ENCODE results near the gene NEO1. TPM values are rescaled to one million over a fixed set of nuclear protein-coding genes. Genes with fewer than 3 reads are reported as not detected.
A peak's percentile ranks its signal among the peaks of the same experiment; 100 is the strongest.

NEO1 gene
- total RNA-seq, 2 donors from 2014 or later, result 5.2 to 5.3 TPM

DNA sequence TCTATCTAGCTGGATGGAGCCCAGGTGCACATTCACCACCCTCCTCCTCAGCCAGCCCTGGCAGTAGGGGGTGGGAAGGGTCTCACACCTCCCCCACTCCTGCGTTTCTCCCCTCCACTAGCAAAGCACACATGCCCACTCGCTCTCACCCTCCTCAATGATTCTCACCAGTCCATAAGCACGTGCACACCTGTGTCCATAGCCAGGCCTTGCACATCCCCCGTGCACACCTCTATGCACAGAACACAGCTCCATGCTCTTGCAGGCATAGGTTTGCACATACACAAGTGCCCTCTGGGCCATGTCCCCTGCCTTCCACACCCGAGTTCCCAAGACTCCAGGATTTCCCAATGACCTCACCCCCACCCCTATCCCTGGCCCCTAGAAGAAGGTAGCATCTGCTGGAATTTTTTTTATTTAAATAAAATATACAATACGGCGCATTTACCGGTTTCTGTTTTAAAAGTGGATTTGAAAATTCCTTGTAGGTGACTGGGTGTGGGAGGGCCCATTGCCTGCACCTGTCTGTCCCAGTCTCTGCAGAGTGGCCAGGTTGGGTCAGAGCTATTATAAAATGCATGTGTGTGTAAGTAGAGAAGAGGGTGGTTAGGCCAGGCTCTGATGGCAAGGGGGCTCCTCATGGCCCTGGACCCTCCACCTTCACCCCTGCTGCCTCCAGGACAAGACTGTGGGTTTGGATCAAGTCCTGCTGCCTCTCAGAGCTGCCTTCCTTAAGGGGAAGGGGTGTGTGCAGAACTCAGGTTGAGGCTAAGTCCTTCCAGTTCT lies 267.4 kb downstream of the NEO1 start:
- ATAC-seq (no peak), DNase-seq (ENCODE audit: low spot score in 2 of 2) (no peak)
- H3K9me3 Mint-ChIP-seq, result no peaks in the 10 kb centered on the region
- H3K36me3 Mint-ChIP-seq, result no peaks in the 10 kb centered on the region
- H3K27ac Mint-ChIP-seq, result no peak overlapping the region

GRCh38 chr15:73320619-73321180 lies 268.4 kb downstream of the NEO1 start:
- H3K9me3 Mint-ChIP-seq, result no peaks in the 10 kb centered on the region

DNA sequence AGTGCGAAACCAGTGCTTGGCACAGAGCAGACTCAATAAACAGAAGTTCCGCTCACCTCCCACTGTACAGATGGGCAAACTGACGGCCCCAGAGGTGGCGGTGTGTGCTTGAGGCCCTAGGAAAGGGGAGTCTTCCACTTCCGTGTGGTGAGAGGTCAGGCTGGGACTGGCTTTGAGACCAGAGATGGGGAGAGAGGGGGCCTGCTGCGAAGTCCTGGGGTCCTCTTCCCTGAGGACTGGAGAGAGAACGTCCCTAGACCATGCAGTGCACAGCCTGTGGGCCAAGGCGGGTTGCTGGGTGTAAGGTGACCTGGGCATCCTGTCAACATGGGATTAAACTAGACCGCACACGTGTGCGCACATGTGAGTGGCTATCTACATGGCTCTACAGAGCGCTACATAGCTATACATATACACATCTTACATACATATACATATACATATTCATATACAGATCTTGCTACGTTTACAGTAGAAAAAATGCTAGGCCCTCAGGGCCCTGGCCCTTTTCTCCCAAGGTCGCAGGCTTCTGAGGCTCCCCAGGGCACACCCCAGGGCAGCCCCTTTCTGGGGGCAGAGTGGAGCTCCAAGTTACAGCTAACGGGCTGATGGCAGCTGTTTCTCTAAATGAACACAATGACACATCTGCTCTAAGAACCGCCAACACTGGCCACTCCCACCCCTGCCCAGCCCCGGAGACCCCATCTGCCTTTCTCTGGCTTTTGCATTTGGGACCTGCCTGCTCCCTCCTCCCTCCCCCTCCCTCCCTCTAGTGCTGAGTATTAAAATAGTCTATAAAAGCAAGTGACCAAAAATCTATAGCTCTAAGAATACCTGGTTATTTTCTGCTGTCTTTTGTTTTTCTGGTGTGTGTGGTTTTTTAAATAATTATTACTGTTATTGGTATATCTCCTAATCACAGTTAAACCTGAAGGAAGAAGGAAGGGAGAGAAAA lies 269.5 kb downstream of the NEO1 start:
- no peaks in the 10 kb centered on the region for H3K36me3 Mint-ChIP-seq
- no peak overlapping the region for H3K27ac Mint-ChIP-seq
- no peak for DNase-seq (ENCODE audit: low spot score in 2 of 2)
- no peak for ATAC-seq
- H3K9me3 Mint-ChIP-seq, result no peaks in the 10 kb centered on the region

More at GRCh38 chr15:73320619-73321180, 268.4 kb downstream of the NEO1 start:
- DNase-seq (ENCODE audit: low spot score in 2 of 2) (no peak), ATAC-seq (no peak)
- Mint-ChIP-seq H3K27ac (no peak overlapping the region), H3K36me3 (no peaks in the 10 kb centered on the region)

- Mint-ChIP-seq H3K36me3 (no peaks in the 10 kb centered on the region), H3K9me3 (no peaks in the 10 kb centered on the region), H3K27ac (no peak overlapping the region)
- DNase-seq (ENCODE audit: low spot score in 2 of 2) (no peak), ATAC-seq (no peak)
These were observed 270.6 kb downstream of the NEO1 start for GRCh38 chr15:73322665-73323373.

DNA sequence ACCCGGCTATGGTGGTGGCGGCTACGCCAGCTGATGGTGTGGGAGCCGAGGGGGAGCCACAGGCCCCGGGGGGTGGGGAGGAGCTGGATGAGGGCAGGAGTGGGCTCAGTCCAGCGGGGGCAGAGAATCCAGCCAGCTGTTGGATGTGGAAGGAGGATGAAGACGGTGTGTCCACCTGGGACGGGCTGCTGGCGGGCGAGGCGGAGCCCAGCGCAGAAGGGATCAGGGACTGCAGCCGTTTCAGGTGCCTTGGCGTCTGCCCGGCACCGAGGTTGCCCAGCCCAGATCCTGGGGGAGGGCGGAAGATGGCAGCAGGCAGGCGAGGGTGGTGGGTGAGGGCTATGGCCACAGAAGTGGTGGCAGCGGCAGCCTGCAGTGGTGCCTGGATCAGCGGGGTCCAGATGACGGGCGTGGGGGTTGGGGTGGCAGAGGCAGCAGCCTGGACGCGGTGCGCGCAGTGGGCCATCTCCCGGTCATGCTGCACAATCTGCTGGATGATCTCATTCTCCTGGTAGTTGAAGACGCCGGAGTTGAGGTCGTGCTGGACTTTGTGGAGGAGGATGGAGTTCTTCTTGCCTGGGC lies 271.2 kb downstream of the NEO1 start:
- Mint-ChIP-seq H3K9me3 (no peaks in the 10 kb centered on the region), H3K27ac (no peak overlapping the region), H3K36me3 (no peaks in the 10 kb centered on the region)
- ATAC-seq (no peak), DNase-seq (ENCODE audit: low spot score in 2 of 2) (no peak)

DNA sequence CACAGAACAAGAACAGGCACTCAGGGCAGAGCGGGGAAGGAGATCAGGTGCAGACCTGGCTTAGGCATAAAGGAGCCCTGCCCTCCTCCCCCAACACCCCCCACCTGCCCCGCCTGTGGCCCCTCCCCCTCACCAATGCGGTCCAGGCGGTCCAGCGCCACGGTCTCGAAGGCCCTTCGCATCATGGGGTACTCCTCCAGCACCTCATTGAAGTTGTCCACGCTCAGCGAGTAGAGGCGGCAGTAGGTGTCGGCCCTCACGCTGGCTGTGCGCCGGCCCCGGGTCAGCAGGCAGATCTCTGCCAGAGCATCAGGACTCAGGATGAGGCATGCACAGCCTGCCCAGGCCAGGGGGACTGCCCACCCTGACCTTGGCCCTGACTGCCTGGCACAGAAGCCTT lies 271.7 kb downstream of the NEO1 start:
- H3K9me3 Mint-ChIP-seq, result no peaks in the 10 kb centered on the region
- no peak for ATAC-seq
- no peaks in the 10 kb centered on the region for H3K36me3 Mint-ChIP-seq
- no peak overlapping the region for H3K27ac Mint-ChIP-seq
- no peak for DNase-seq (ENCODE audit: low spot score in 2 of 2)

GRCh38 chr15:73324496-73325170 lies 272.4 kb downstream of the NEO1 start:
- ATAC-seq, result no peak
- H3K27ac Mint-ChIP-seq, result no peak overlapping the region
- no peak for DNase-seq (ENCODE audit: low spot score in 2 of 2)
- H3K9me3 Mint-ChIP-seq, result no peaks in the 10 kb centered on the region
- no peaks in the 10 kb centered on the region for H3K36me3 Mint-ChIP-seq

DNA sequence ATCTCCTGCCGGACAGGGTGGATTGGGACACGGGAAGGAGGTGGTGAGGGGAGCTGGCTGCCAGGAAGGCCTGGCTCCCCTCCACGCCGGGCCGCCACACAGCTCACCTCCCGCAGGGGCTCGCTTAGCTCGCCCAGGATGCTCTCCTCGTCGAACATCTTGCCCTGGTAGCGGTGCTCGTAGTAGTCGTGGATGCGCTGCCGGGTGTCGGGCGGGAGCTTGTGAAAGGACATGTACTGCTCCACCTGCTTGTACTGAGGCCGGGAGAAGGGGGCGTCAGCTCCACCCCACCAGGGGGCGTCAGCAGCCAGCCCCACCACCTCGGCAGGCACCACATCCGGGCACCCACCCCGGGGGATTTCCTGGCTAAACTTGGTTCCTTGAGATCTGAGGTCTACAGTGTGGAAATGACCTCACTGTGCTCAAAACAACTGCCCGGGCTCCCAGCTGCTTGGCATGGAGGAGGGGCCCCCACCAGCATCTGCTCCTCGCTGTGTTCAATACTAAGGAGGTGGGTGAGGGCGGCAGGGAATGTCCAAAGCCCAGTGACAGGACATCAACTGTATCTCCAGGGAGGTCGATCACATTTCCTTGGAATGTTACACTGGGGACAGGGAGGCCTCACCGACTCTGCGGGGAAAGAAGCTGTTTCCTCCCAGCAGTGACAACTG lies 273.1 kb downstream of the NEO1 start:
- H3K36me3 Mint-ChIP-seq, result no peaks in the 10 kb centered on the region
- H3K27ac Mint-ChIP-seq, result peak overlapping the region in 1 of 2 donors; percentile 17
- ATAC-seq, result peak in 1 of 2 donors; percentile 44
- H3K9me3 Mint-ChIP-seq, result no peaks in the 10 kb centered on the region
- DNase-seq (ENCODE audit: low spot score in 2 of 2), result no peak

DNA sequence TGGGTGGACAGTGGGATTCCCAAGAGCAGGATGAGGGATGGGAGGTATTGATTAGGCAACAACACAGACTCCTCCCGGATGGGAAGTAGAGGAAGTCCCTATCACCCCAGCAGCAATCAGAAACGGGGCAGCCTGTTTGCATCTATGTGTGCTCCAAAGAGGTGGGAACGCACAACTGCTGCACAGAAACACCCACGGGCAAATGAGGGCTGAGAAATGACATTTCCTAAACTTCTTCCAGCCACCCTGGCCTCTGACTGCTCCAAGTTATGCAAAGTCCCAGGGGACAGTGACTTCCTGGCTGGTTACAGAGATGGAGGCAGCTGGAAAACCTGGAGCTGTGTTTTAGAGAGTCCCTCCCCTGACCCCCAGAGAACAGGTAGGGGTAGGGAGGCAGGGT lies 273.9 kb downstream of the NEO1 start:
- Mint-ChIP-seq H3K9me3 (no peaks in the 10 kb centered on the region), H3K27ac (no peak overlapping the region), H3K36me3 (no peaks in the 10 kb centered on the region)
- ATAC-seq (no peak), DNase-seq (ENCODE audit: low spot score in 2 of 2) (no peak)

DNA sequence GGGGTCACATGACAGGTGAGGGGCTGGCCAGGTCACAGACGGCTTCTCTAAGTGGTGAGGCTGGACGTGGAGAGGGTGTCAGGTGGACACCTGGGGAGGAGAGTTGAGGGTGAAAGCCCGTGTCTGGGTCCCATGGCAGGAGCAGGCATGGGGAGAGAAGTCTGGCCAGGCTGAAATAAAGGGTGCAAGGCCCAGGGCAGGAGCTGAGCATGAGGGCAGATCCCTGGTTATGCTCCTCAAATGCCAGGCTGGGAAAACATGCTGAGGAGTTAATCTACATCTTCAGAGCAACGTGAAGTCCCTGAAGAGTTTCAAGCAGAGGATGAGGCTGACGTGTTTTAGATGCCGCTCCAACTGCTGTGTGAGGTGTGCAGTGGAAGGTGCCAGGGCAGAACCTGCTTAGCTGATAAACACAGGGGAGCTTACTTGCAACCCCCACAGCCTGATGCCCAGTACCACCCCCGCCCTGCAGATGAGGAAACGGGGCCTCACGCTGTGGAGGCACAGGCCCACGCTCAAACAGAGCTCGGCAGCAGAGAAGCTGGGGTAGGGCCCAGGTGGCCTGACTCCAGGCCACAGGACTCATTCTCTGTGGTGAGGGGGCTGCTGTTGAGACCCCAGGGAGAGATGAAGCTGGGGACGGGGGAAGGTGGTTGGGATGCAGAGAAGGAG lies 276.0 kb downstream of the NEO1 start:
- no peaks in the 10 kb centered on the region for H3K9me3 Mint-ChIP-seq
- H3K36me3 Mint-ChIP-seq, result no peaks in the 10 kb centered on the region
- DNase-seq (ENCODE audit: low spot score in 2 of 2) (no peak), ATAC-seq (no peak)
- H3K27ac Mint-ChIP-seq, result peak overlapping the region; percentile 12 to 52

DNA sequence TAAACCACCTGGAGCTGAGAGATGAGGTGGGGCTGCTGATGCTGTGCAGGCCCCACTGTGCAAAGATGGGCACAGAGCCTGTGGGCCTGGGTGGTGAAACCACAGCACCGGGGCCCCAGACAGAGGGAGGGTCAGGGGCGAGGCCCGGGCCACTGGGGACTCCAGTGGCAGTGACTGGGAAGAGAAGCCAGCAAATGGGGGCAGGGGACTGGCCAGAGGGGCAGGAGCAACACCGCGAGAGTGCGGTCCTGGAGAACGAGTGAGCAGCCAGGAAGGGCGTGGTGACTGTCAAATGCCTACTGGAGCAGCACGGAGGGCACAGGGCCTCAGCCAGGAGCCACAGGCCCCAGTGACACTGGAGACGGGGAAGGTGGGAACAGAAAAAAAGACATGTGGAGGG lies 276.7 kb downstream of the NEO1 start:
- ATAC-seq (no peak), DNase-seq (ENCODE audit: low spot score in 2 of 2) (no peak)
- Mint-ChIP-seq H3K36me3 (no peaks in the 10 kb centered on the region), H3K27ac (no peak overlapping the region), H3K9me3 (no peaks in the 10 kb centered on the region)

DNA sequence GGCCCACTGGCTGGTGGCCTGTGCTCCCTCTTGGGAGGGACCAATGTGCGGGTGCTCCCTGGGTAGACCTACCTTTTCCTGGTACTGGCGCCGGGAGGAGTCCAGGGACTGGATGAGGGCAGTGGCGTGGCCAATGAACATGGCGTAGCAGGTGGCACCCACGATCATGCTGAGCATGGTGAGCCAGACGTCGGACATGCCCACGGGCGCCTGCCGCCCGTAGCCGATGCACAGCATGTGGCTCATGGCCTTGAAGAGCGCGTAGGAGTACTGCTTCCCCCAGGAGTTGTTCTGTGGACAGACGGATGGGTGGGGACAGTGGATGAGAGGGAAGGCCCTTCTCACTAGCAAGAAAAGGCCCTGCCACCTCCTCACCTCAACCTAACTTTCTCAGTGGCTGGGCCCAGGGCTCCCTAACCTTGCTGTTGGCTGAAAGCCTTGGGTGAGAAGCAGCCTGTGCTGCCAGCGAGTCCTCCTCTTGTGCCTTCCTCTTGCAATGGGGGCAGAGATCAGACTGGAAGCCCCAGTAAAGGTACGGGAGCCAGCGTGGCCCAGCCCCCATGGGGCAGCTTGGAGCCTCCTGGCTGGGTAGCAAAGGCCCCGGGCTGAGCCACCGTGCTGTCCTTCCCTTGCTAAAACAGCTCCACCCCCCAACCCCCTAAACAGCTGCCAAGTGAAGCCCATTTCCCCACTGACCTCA lies 277.4 kb downstream of the NEO1 start:
- ATAC-seq (no peak), DNase-seq (ENCODE audit: low spot score in 2 of 2) (no peak)
- H3K36me3 Mint-ChIP-seq, result no peaks in the 10 kb centered on the region
- no peaks in the 10 kb centered on the region for H3K9me3 Mint-ChIP-seq
- no peak overlapping the region for H3K27ac Mint-ChIP-seq

GRCh38 chr15:73330206-73331051 lies 278.2 kb downstream of the NEO1 start:
- DNase-seq (ENCODE audit: low spot score in 2 of 2) (no peak), ATAC-seq (no peak)
- Mint-ChIP-seq H3K27ac (no peak overlapping the region), H3K36me3 (no peaks in the 10 kb centered on the region), H3K9me3 (no peaks in the 10 kb centered on the region)

DNA sequence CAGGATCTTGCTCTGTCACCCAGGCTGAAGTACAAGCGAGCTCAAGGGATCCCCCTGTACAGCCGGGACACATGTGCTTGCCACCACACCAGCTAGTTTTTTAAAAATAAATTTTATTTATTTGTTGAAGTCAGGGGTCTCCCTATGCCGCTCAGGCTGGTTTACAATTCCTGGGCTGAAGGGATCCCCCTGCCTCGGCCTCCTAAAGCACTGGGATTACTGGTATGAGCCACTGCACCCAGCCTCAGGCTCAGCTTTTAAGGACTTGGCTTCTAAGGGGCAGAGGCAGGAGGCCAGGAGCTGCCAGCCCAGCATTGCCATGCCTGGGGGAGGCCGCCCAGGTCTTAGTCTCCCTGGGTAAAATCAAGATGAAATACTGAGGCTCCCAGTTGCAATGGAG lies 279.2 kb downstream of the NEO1 start:
- Mint-ChIP-seq H3K9me3 (no peaks in the 10 kb centered on the region), H3K27ac (no peak overlapping the region), H3K36me3 (no peaks in the 10 kb centered on the region)
- no peak for ATAC-seq
- DNase-seq (ENCODE audit: low spot score in 2 of 2), result no peak

Data from activated naive CD4-positive, alpha-beta T cell treated with anti-CD3 and anti-CD28 coated beads, Interleukin-2, amount 50 U/mL, for 72 hours (primary cell).